IMR-90 (cell line): Measurements from ENCODE around the gene TMEM170B.

ENCODE experiments used
- BHLHE40 ChIP-seq: fragments of 150-350 bp; IDR thresholded peaks from 2 replicates; pipeline ENCODE4 v1.6.1; 2016; ENCODE audit warnings: mild to moderate bottlenecking, low read depth, low read length
- FOS ChIP-seq: fragments of 150-350 bp; IDR thresholded peaks from 2 replicates; pipeline ENCODE4 v1.6.1; 2016; ENCODE audit warnings: low read depth, low read length
- POLR2A ChIP-seq: IDR thresholded peaks from 2 replicates; pipeline ENCODE4 v1.6.1; 2012; ENCODE audit warnings: mild to moderate bottlenecking, low read depth, low read length
- RAD21 ChIP-seq: IDR thresholded peaks from 2 replicates; pipeline ENCODE4 v1.6.1; 2012; ENCODE audit warnings: low read length, improper control_type of control experiment
- RFX5 ChIP-seq: IDR thresholded peaks from 2 replicates; pipeline ENCODE4 v1.8.0; 2012; ENCODE audit warnings: low read depth, mild to moderate bottlenecking, low read length, moderate library complexity
- TF ChIP-seq, protein P1 (sequence below): conservative IDR thresholded peaks from 2 replicates; pipeline ENCODE4 v1.5.1; 2012; ENCODE audit warnings: mild to moderate bottlenecking, low read depth, low read length, improper control_type of control experiment
- TF ChIP-seq, protein P2 (sequence below): fragments of 150-350 bp; IDR thresholded peaks from 2 replicates; pipeline ENCODE4 v1.6.1; 2017; ENCODE audit warnings: mild to moderate bottlenecking, antibody characterized with exemption, low read length, low read depth

- TF ChIP-seq, protein P1, sequence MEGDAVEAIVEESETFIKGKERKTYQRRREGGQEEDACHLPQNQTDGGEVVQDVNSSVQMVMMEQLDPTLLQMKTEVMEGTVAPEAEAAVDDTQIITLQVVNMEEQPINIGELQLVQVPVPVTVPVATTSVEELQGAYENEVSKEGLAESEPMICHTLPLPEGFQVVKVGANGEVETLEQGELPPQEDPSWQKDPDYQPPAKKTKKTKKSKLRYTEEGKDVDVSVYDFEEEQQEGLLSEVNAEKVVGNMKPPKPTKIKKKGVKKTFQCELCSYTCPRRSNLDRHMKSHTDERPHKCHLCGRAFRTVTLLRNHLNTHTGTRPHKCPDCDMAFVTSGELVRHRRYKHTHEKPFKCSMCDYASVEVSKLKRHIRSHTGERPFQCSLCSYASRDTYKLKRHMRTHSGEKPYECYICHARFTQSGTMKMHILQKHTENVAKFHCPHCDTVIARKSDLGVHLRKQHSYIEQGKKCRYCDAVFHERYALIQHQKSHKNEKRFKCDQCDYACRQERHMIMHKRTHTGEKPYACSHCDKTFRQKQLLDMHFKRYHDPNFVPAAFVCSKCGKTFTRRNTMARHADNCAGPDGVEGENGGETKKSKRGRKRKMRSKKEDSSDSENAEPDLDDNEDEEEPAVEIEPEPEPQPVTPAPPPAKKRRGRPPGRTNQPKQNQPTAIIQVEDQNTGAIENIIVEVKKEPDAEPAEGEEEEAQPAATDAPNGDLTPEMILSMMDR: no peak
- no peak for TF ChIP-seq FOS
- no peak; the same call in 1 of the 2 replicates for TF ChIP-seq POLR2A
- TF ChIP-seq, protein P2, sequence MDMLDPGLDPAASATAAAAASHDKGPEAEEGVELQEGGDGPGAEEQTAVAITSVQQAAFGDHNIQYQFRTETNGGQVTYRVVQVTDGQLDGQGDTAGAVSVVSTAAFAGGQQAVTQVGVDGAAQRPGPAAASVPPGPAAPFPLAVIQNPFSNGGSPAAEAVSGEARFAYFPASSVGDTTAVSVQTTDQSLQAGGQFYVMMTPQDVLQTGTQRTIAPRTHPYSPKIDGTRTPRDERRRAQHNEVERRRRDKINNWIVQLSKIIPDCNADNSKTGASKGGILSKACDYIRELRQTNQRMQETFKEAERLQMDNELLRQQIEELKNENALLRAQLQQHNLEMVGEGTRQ: no peak
- TF ChIP-seq RFX5: no peak
- no peak; the same call in 1 of the 2 replicates for TF ChIP-seq BHLHE40
- no peak for TF ChIP-seq RAD21
Measured at GRCh38 chr6:11616200-11616611, 78.7 kb downstream of the TMEM170B start.
